Measurements from ENCODE around the gene DDX5.

- TF ChIP-seq EZH2 (IDR thresholded peaks at IDR 0.05; ENCODE audit: borderline replicate concordance, insufficient read depth, low read depth, low read length, poor library complexity, severe bottlenecking): no peak
- TF ChIP-seq CTCF (IDR thresholded peaks at IDR 0.05): no peak
These were observed 6.1 kb downstream of the DDX5 start for GRCh38 chr17:64499805-64500486.
